GF-D8 (cell line): ENCODE data around the gene HERC6.
"Not testable (repeated sequence)": the region's sequence is repeated elsewhere in the genome, so short reads cannot be mapped to it uniquely, and the experiment has no call there.

Experiments
- DNase-seq: peaks from one replicate; lab custom pipeline; 2025; lab: John Stamatoyannopoulos, UW

Gene HERC6

GRCh38 chr4:88391703-88392102 is 13.1 kb downstream of the HERC6 start:
- no peak for DNase-seq

GRCh38 chr4:88396681-88397080 is 18.0 kb downstream of the HERC6 start:
- DNase-seq = no peak

- no peak for DNase-seq
These were observed 19.7 kb downstream of the HERC6 start for GRCh38 chr4:88398381-88398780.

GRCh38 chr4:88409206-88409605 is 30.6 kb downstream of the HERC6 start:
- DNase-seq = no peak

GRCh38 chr4:88409789-88410188 is 31.1 kb downstream of the HERC6 start:
- no peak for DNase-seq

GRCh38 chr4:88411491-88412096 is 32.9 kb downstream of the HERC6 start:
- no peak for DNase-seq

GRCh38 chr4:88413801-88414200 is 35.1 kb downstream of the HERC6 start:
- DNase-seq = no peak

- DNase-seq = no peak
These were observed 36.1 kb downstream of the HERC6 start for GRCh38 chr4:88414755-88415154.

GRCh38 chr4:88415982-88416381 is 37.3 kb downstream of the HERC6 start:
- no peak for DNase-seq

- no peak for DNase-seq
These were observed 39.8 kb downstream of the HERC6 start for GRCh38 chr4:88418411-88418810.

- no peak for DNase-seq
These were observed 41.2 kb downstream of the HERC6 start for GRCh38 chr4:88419874-88420273.

GRCh38 chr4:88420844-88421243 is 42.2 kb downstream of the HERC6 start:
- DNase-seq = no peak

- no peak for DNase-seq
These were observed 43.8 kb downstream of the HERC6 start for GRCh38 chr4:88422403-88422802.

GRCh38 chr4:88429401-88429800 is 50.7 kb downstream of the HERC6 start:
- no peak for DNase-seq

GRCh38 chr4:88435987-88436693 is 57.5 kb downstream of the HERC6 start:
- no peak for DNase-seq

- not testable (repeated sequence) for DNase-seq
These were observed 59.2 kb downstream of the HERC6 start for GRCh38 chr4:88437873-88438272.

- no peak for DNase-seq
These were observed 60.6 kb downstream of the HERC6 start for GRCh38 chr4:88439161-88439760.

GRCh38 chr4:88440146-88440545 is 61.5 kb downstream of the HERC6 start:
- no peak for DNase-seq

GRCh38 chr4:88441696-88442095 is 63.0 kb downstream of the HERC6 start:
- no peak for DNase-seq

GRCh38 chr4:88442689-88443191 is 64.1 kb downstream of the HERC6 start:
- DNase-seq = no peak

- no peak for DNase-seq
These were observed 64.8 kb downstream of the HERC6 start for GRCh38 chr4:88443486-88443885.

GRCh38 chr4:88445252-88445651 is 66.6 kb downstream of the HERC6 start:
- DNase-seq = no peak

- DNase-seq = no peak
These were observed 67.5 kb downstream of the HERC6 start for GRCh38 chr4:88446124-88446523.
